Ovary (tissue), 9 donors: Measurements from ENCODE around the gene MANSC1. TPM values are rescaled to one million over a fixed set of nuclear protein-coding genes. Genes with fewer than 3 reads are reported as not detected.

Experiments used
- DNase-seq, 5 donors: peaks; one replicate each; pipeline ENCODE4 v3.0.0-alpha.2; 2019 to 2020
- H3K27ac ChIP-seq, 2 donors: fragments of 200-600 bp; one replicate each; pipeline versions ENCODE4 v1.5.1 to v1.8.0; 2019 to 2022
- H3K27me3 ChIP-seq: fragments of 200-600 bp; one replicate; pipeline ENCODE4 v1.8.0; 2022
- H3K36me3 ChIP-seq: fragments of 200-600 bp; sonication (generic); one replicate; pipeline ENCODE4 v1.5.1; 2019
- H3K4me1 ChIP-seq: one replicate; pipeline ENCODE4 v1.8.1; 2013; ENCODE audit warnings: mild to moderate bottlenecking, moderate library complexity; ENCODE audit not compliant: insufficient read depth
- H3K4me3 ChIP-seq: fragments of 200-600 bp; sonication (generic); one replicate; pipeline ENCODE4 v1.5.1; 2017
- H3K9me3 ChIP-seq, 2 donors: fragments of 200-600 bp in 1 of 2; sonication (generic) in 1 of 2; one replicate each; pipeline versions ENCODE4 v1.5.1 to v1.8.1; 2013 to 2019; ENCODE audit warnings: mild to moderate bottlenecking in 1 of 2, moderate library complexity in 1 of 2
- CTCF ChIP-seq, 3 donors: fragments of 450-650 bp in 2 of 3; fragments of 200-600 bp in 1 of 3; IDR thresholded peaks; one replicate each; pipeline versions ENCODE4 v1.5.1 to v1.8.0; 2016 to 2022; ENCODE audit warnings: antibody characterized with exemption in 3 of 3, mild to moderate bottlenecking in 1 of 3
- EP300 ChIP-seq: sonication (generic); formaldehyde crosslinking; IDR thresholded peaks from one replicate; pipeline ENCODE4 v1.6.1; 2017; ENCODE audit warnings: antibody characterized with exemption
- POLR2A ChIP-seq: fragments of 450-650 bp; IDR thresholded peaks from one replicate; pipeline ENCODE4 v1.6.1; 2017; ENCODE audit warnings: antibody characterized with exemption, mild to moderate bottlenecking, moderate library complexity
- WGBS, 3 donors: extraction: QIAGEN DNeasy Blood & Tissue Kit in 1 of 3; methylation state at CpG; one replicate each; pipeline versions ENCODE4 v1.1.5 to v1.1.7; 2013 to 2017; 5-methylcytosine and 5-hydroxymethylcytosine counted together
- intact Hi-C, 4 donors: fragments of 100-400 bp; cut with DNase I; formaldehyde crosslinking; loops; one replicate each; pipeline versions ENCODE4 v1.11.0 to v1.15.1; 2022 to 2023
- polyA plus RNA-seq, 2 donors: library from polyadenylated mRNA; stranded (reverse); fragments of 200-250 nt in 1 of 2; fragments of 350-450 nt in 1 of 2; fragmentation: Illumina TruSeq in 1 of 2; extraction: RNeasy Lipid Tissue Mini Kit (QIAGEN cat#74804) in 1 of 2; gene quantifications; one replicate each; pipeline ENCODE4 v1.2.3, GENCODE V29; 2013 to 2014
- total RNA-seq, 7 donors: library from RNA; depleted of rRNA in 2 of 7; stranded (reverse); fragments of >200 nt in 2 of 7; fragmentation: NEBNext Ultra II Directional in 3 of 7; extraction: Animal tissue kit (Norgen Biotek cat#: 25700) in 3 of 7; gene quantifications; one replicate each; pipeline versions ENCODE4 v1.1.0 to v1.2.4, GENCODE V29; 2016 to 2023
- donor health status: DM: no; HTN: no; CAD: no; lungs with moderate emphysema.
- donor health status: DM: no; HTN: no; CAD: no.
- donor health status: Bipolar disorder and iron deficiency.
- donor health status: DM: yes; HTN: yes; CAD: no.
- donor health status: DM: no; HTN: no; CAD: no.
- donor health status: DM: yes; HTN: yes; CAD: no.

The MANSC1 gene
- total and polyA plus RNA-seq, 9 donors, result 5.0 to 33.3 (median 17.2) TPM

- WGBS, 3 donors, result 93 to 95% (median 94%) methylated on average over 4 of the region's 4 CpGs
- DNase-seq, result no peak
- TF ChIP-seq EP300 (no peak), CTCF (IDR thresholded peaks at IDR 0.05) (no peak), POLR2A (no peak)
- H3K36me3 ChIP-seq, result no peaks in the 10 kb centered on the region
- H3K9me3 ChIP-seq, result no peaks in the 10 kb centered on the region
- H3K27me3 ChIP-seq, result no peaks in the 10 kb centered on the region
- H3K27ac ChIP-seq, result no peak overlapping the region
- H3K4me3 ChIP-seq, result no peak overlapping the region
- H3K4me1 ChIP-seq, result peaks cover 2% of the 10 kb centered on the region
- intact Hi-C loops, result no loop called here
These were observed 8.5 kb upstream of the MANSC1 start for GRCh38 chr12:12358528-12358927.

- no peaks in the 10 kb centered on the region for H3K36me3 ChIP-seq
- TF ChIP-seq CTCF (IDR thresholded peaks at IDR 0.05), result no peak
- no peak for TF ChIP-seq EP300
- no peak for TF ChIP-seq POLR2A
- H3K27ac ChIP-seq, result peak overlapping the region; percentile 85 to 95
- H3K9me3 ChIP-seq, result no peaks in the 10 kb centered on the region
- H3K27me3 ChIP-seq, result no peaks in the 10 kb centered on the region
- WGBS, 3 donors, result 11 to 19% (median 13%) methylated on average over 10 of the region's 10 CpGs
- no peak for DNase-seq
- intact Hi-C loops, result no loop called here
- H3K4me3 ChIP-seq, result peak overlapping the region; percentile 97
- peaks cover 2% of the 10 kb centered on the region for H3K4me1 ChIP-seq
These were observed 7.8 kb upstream of the MANSC1 start for GRCh38 chr12:12357719-12358461.

GRCh38 chr12:12356896-12357718 lies 7.1 kb upstream of the MANSC1 start, which contains the start of gene BORCS5:
Gene BORCS5 (plus strand): TSS chr12:12357078. CDS start chr12:12357452, 374 bp downstream.
- H3K27me3 ChIP-seq, result no peaks in the 10 kb centered on the region
- peak; percentile 49 for TF ChIP-seq EP300
- TF ChIP-seq POLR2A, result peak; percentile 97
- TF ChIP-seq CTCF (IDR thresholded peaks at IDR 0.05), result peak in 1 of 3 donors; percentile 23
- 0 to 1% (median 0%) methylated on average over 39 to 72 of the region's 72 CpGs for WGBS, 3 donors

GRCh38 chr12:12356467-12356895 lies 6.4 kb upstream of the MANSC1 start:
- Histone ChIP-seq H3K9me3 (no peaks in the 10 kb centered on the region), H3K4me3 (peak overlapping the region; percentile 97), H3K27me3 (no peaks in the 10 kb centered on the region), H3K4me1 (peaks cover 2% of the 10 kb centered on the region), H3K27ac (peak overlapping the region; percentile 33 to 85), H3K36me3 (no peaks in the 10 kb centered on the region)
- no peak for DNase-seq
- TF ChIP-seq POLR2A (no peak), CTCF (IDR thresholded peaks at IDR 0.05) (no peak), EP300 (no peak)
- intact Hi-C loops, result no loop called here
- 11 to 20% (median 15%) methylated on average over 5 of the region's 5 CpGs for WGBS, 3 donors

More at GRCh38 chr12:12356896-12357718, 7.1 kb upstream of the MANSC1 start, which contains the start of gene BORCS5:
- Histone ChIP-seq H3K4me3 (peak within 1 kb of the TSS; percentile 97), H3K4me1 (peaks cover 2% of the 10 kb centered on the region), H3K9me3 (no peaks in the 10 kb centered on the region), H3K27ac (peak within 1 kb of the TSS; percentile 85 to 95), H3K36me3 (no peaks in the 10 kb centered on the region)
- intact Hi-C loops, result no loop called here
- peak; percentile 94 to 96 (median 94) for DNase-seq
